H7 (cell line): ENCODE data around the gene DENND1A. TPM values are rescaled to one million over a fixed set of nuclear protein-coding genes. Genes with fewer than 3 reads are reported as not detected.
A peak's percentile ranks its signal among the peaks of the same experiment; 100 is the strongest.

Source experiments
- DNase-seq: peaks from one replicate; pipeline ENCODE4 v3.0.0; 2012
- H3K27me3 ChIP-seq: 2 replicates; pipeline ENCODE4 v1.6.0; 2011; ENCODE audit warnings: mild to moderate bottlenecking, low read length; ENCODE audit not compliant: control insufficient read depth, insufficient read depth
- H3K36me3 ChIP-seq: replicated peaks from 2 replicates; pipeline ENCODE4 v1.5.1; 2011; ENCODE audit warnings: low read length; ENCODE audit not compliant: control insufficient read depth, insufficient read depth
- H3K4me3 ChIP-seq: 2 replicates; pipeline ENCODE4 v1.5.1; 2011; ENCODE audit warnings: low read depth, mild to moderate bottlenecking, control low read depth, low read length, moderate library complexity; ENCODE audit not compliant: insufficient read depth
- total RNA-seq: library from RNA; depleted of rRNA; stranded (reverse); fragments of >200 nt; shearing (Covaris generic); gene quantifications from 2 replicates; pipeline ENCODE4 v1.2.3, GENCODE V29; 2014

The DENND1A gene
- total RNA-seq, 1 experiment from 2014 or later = 10.9 TPM

- H3K36me3 ChIP-seq = no peaks in the 10 kb centered on the region
- H3K27me3 ChIP-seq = no peaks in the 10 kb centered on the region
- DNase-seq = no peak
- no peak overlapping the region for H3K4me3 ChIP-seq
Measured at GRCh38 chr9:123346826-123347225, 583.1 kb downstream of the DENND1A start.

GRCh38 chr9:123346026-123346425 is 583.9 kb downstream of the DENND1A start:
- peak; percentile 51 for DNase-seq
- Histone ChIP-seq H3K27me3 (no peaks in the 10 kb centered on the region), H3K4me3 (no peak overlapping the region), H3K36me3 (no peaks in the 10 kb centered on the region)

GRCh38 chr9:123345567-123345955 is 584.4 kb downstream of the DENND1A start:
- DNase-seq = peak; percentile 46
- H3K36me3 ChIP-seq = no peaks in the 10 kb centered on the region
- no peak overlapping the region for H3K4me3 ChIP-seq
- no peaks in the 10 kb centered on the region for H3K27me3 ChIP-seq

- Histone ChIP-seq H3K4me3 (no peak overlapping the region), H3K36me3 (no peaks in the 10 kb centered on the region), H3K27me3 (no peaks in the 10 kb centered on the region; the same call in 1 of the 2 replicates)
- no peak for DNase-seq
Measured at GRCh38 chr9:123344192-123344949, 585.6 kb downstream of the DENND1A start.

GRCh38 chr9:123343443-123344191 is 586.3 kb downstream of the DENND1A start:
- no peaks in the 10 kb centered on the region for H3K36me3 ChIP-seq
- H3K27me3 ChIP-seq = no peaks in the 10 kb centered on the region; the same call in 1 of the 2 replicates
- peak; percentile 21 for DNase-seq
- no peak overlapping the region for H3K4me3 ChIP-seq

- Histone ChIP-seq H3K27me3 (no peaks in the 10 kb centered on the region; the same call in 1 of the 2 replicates), H3K36me3 (no peaks in the 10 kb centered on the region), H3K4me3 (no peak overlapping the region)
- no peak for DNase-seq
Measured at GRCh38 chr9:123342247-123342646, 587.7 kb downstream of the DENND1A start.

- no peak for DNase-seq
- Histone ChIP-seq H3K36me3 (no peaks in the 10 kb centered on the region), H3K4me3 (no peak overlapping the region)
Measured at GRCh38 chr9:123341816-123342215, 588.1 kb downstream of the DENND1A start.

GRCh38 chr9:123339666-123340510 is 590.0 kb downstream of the DENND1A start:
- Histone ChIP-seq H3K36me3 (no peaks in the 10 kb centered on the region), H3K4me3 (peak overlapping the region; percentile 36)
- DNase-seq = no peak

More at GRCh38 chr9:123341816-123342215, 588.1 kb downstream of the DENND1A start:
- no peaks in the 10 kb centered on the region; the same call in 1 of the 2 replicates for H3K27me3 ChIP-seq

GRCh38 chr9:123338710-123339665 is 590.9 kb downstream of the DENND1A start:
- no peaks in the 10 kb centered on the region for H3K36me3 ChIP-seq
- H3K27me3 ChIP-seq = no peaks in the 10 kb centered on the region; the same call in 1 of the 2 replicates
- H3K4me3 ChIP-seq = peak overlapping the region; percentile 36
- no peak for DNase-seq

More at GRCh38 chr9:123339666-123340510, 590.0 kb downstream of the DENND1A start:
- no peaks in the 10 kb centered on the region; the same call in 1 of the 2 replicates for H3K27me3 ChIP-seq

GRCh38 chr9:123337971-123338370 is 592.0 kb downstream of the DENND1A start:
- no peak for DNase-seq
- Histone ChIP-seq H3K36me3 (no peaks in the 10 kb centered on the region), H3K27me3 (no peaks in the 10 kb centered on the region; the same call in 1 of the 2 replicates), H3K4me3 (no peak overlapping the region)

- Histone ChIP-seq H3K36me3 (no peaks in the 10 kb centered on the region), H3K27me3 (no peaks in the 10 kb centered on the region; the same call in 1 of the 2 replicates), H3K4me3 (no peak overlapping the region)
- DNase-seq = no peak
Measured at GRCh38 chr9:123336959-123337358, 593.0 kb downstream of the DENND1A start.

- no peaks in the 10 kb centered on the region for H3K36me3 ChIP-seq
- H3K4me3 ChIP-seq = no peak overlapping the region
- DNase-seq = no peak
- no peaks in the 10 kb centered on the region; the same call in 1 of the 2 replicates for H3K27me3 ChIP-seq
Measured at GRCh38 chr9:123336449-123336848, 593.5 kb downstream of the DENND1A start.

GRCh38 chr9:123335986-123336329 is 594.0 kb downstream of the DENND1A start:
- no peaks in the 10 kb centered on the region; the same call in 1 of the 2 replicates for H3K27me3 ChIP-seq
- H3K36me3 ChIP-seq = no peaks in the 10 kb centered on the region
- DNase-seq = no peak
- H3K4me3 ChIP-seq = no peak overlapping the region
